ENCODE data around the gene CSNK1D. TPM values are rescaled to one million over a fixed set of nuclear protein-coding genes. Genes with fewer than 3 reads are reported as not detected.
"Not testable (repeated sequence)": the region's sequence is repeated elsewhere in the genome, so short reads cannot be mapped to it uniquely, and the experiment has no call there.

CSNK1D gene
- total RNA-seq, 1 experiment from 2014 or later: 58.5 TPM

GRCh38 chr17:82195675-82196672 lies 77.5 kb downstream of the CSNK1D start:
- DNase-seq (ENCODE audit: low read depth): no peak

DNA sequence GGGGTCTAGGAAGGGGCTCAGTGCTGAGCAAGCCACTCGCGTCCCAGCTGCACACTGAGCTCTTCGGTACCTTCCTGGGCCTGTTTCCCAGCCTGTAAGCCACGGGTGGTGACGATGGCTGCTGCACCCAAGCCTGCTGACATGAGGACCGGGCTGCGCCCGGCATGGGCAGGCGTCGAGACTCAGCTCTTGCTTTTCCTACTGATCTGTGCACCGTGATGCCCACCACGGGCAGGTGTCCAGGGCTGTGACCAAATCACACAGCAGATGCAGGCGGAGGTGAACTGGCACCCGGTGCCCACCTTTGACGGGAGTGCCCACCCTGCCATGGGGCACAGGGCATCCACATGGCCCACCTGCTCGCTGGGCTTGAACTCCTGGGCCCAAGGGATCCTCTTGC lies 78.7 kb downstream of the CSNK1D start:
- DNase-seq (ENCODE audit: low read depth): no peak

- DNase-seq (ENCODE audit: low read depth): no peak
Observed at GRCh38 chr17:82193520-82194220, 79.8 kb downstream of the CSNK1D start.

DNA sequence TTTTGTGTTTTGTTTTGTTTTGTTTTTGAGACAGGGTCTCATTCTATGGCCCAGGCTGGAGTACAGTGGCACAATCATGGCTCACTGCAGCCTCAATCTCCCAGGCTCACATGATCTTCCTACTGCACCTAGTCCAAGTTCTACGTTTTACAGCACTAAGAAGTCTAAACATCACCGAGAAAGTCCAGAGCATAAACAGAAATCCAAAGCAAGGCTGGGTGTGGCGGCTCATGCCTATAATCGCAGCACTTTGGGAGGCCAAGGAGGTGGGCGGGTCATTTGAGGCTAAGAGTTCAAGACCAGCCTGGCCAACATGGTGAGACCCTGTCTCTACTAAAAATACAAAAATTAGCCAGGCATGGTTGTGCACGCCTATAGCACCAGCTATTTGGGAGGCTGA lies 80.5 kb downstream of the CSNK1D start:
- not testable (repeated sequence) for DNase-seq (ENCODE audit: low read depth)

Other genes with a start within 250 kb of the CSNK1D start
- gene RAC3, start 242.0 kb downstream of the CSNK1D start, total RNA-seq (2014; rRNA removed; shearing (Covaris generic)): 41.7 and 46.9 TPM in 2 replicates
- 75.1 and 83.5 TPM in 2 replicates for gene DCXR, start 236.0 kb downstream of the CSNK1D start, total RNA-seq (2014; rRNA removed; shearing (Covaris generic))
- 21.9 and 31.5 TPM in 2 replicates for gene RFNG, start 221.9 kb downstream of the CSNK1D start, total RNA-seq (2014; rRNA removed; shearing (Covaris generic))
- 240 and 272 TPM in 2 replicates for gene GPS1, start 221.8 kb downstream of the CSNK1D start, total RNA-seq (2014; rRNA removed; shearing (Covaris generic))
- gene DUS1L, start 207.9 kb downstream of the CSNK1D start, total RNA-seq (2014; rRNA removed; shearing (Covaris generic)): 114 and 122 TPM in 2 replicates
- gene FASN, start 175.5 kb downstream of the CSNK1D start, total RNA-seq (2014; rRNA removed; shearing (Covaris generic)): 140 and 151 TPM in 2 replicates
- 10.6 and 12.9 TPM in 2 replicates for gene CCDC57, start 60.9 kb downstream of the CSNK1D start, total RNA-seq (2014; rRNA removed; shearing (Covaris generic))
- 344 and 355 TPM in 2 replicates for gene SLC16A3, start 44.7 kb downstream of the CSNK1D start, total RNA-seq (2014; rRNA removed; shearing (Covaris generic))
- gene CD7, start 43.9 kb upstream of the CSNK1D start, total RNA-seq (2014; rRNA removed; shearing (Covaris generic)): not detected in 2 replicates
- gene SECTM1, start 60.1 kb upstream of the CSNK1D start, total RNA-seq (2014; rRNA removed; shearing (Covaris generic)): 0.24 TPM in 1 of 2 replicates, not detected in the other
- 1.4 and 2.1 TPM in 2 replicates for gene TEX19, start 85.5 kb upstream of the CSNK1D start, total RNA-seq (2014; rRNA removed; shearing (Covaris generic))
- gene UTS2R, start 98.1 kb upstream of the CSNK1D start, total RNA-seq (2014; rRNA removed; shearing (Covaris generic)): not detected in 2 replicates
- 8.0 and 11.5 TPM in 2 replicates for gene HEXD, start 144.6 kb upstream of the CSNK1D start, total RNA-seq (2014; rRNA removed; shearing (Covaris generic))
- gene OGFOD3, start 144.9 kb upstream of the CSNK1D start, total RNA-seq (2014; rRNA removed; shearing (Covaris generic)): 40.8 and 45.3 TPM in 2 replicates
- gene CYBC1, start 177.1 kb upstream of the CSNK1D start, total RNA-seq (2014; rRNA removed; shearing (Covaris generic)): 38.2 and 39.6 TPM in 2 replicates
- gene NARF, start 185.0 kb upstream of the CSNK1D start, total RNA-seq (2014; rRNA removed; shearing (Covaris generic)): 34.3 and 35.8 TPM in 2 replicates
- 35.0 and 47.8 TPM in 2 replicates for gene FOXK2, start 246.0 kb upstream of the CSNK1D start, total RNA-seq (2014; rRNA removed; shearing (Covaris generic))